Nephron progenitor cell (in vitro differentiated cells): Measurements from ENCODE around the gene GPR137B.
A peak's percentile ranks its signal among the peaks of the same experiment; 100 is the strongest.
"Not testable (repeated sequence)": the region's sequence is repeated elsewhere in the genome, so short reads cannot be mapped to it uniquely, and the experiment has no call there.

Experiments
- DNase-seq: peaks from one replicate; pipeline ENCODE4 v3.0.0; 2021
- H3K27ac Mint-ChIP-seq: 2 replicates; pipeline ENCODE4 v1.8.0; 2021; ENCODE audit warnings: mild to moderate bottlenecking, moderate library complexity, mixed read lengths
- H3K27me3 Mint-ChIP-seq: 2 replicates; pipeline ENCODE4 v1.8.0; 2021; ENCODE audit warnings: mild to moderate bottlenecking, low read depth, mixed read lengths; ENCODE audit not compliant: poor library complexity
- H3K36me3 Mint-ChIP-seq: 2 replicates; pipeline ENCODE4 v1.8.0; 2021; ENCODE audit warnings: low read depth, mixed read lengths
- H3K4me1 Mint-ChIP-seq: 2 replicates; pipeline ENCODE4 v1.8.0; 2021; ENCODE audit warnings: mixed read lengths
- H3K4me3 Mint-ChIP-seq: 2 replicates; pipeline ENCODE4 v1.8.0; 2021; ENCODE audit warnings: mild to moderate bottlenecking, moderate library complexity, mixed read lengths
- H3K9me3 Mint-ChIP-seq: 2 replicates; pipeline ENCODE4 v1.8.0; 2021; ENCODE audit warnings: mild to moderate bottlenecking, moderate library complexity, mixed read lengths
- CTCF ChIP-seq: fragments of 200-600 bp; sonication (generic); IDR thresholded peaks from 2 replicates; pipeline ENCODE4 v1.5.0; 2021; ENCODE audit warnings: antibody characterized with exemption

The GPR137B gene

GRCh38 chr1:236179634-236180033 is 37.3 kb downstream of the GPR137B start:
- Mint-ChIP-seq H3K4me3 (no peak overlapping the region), H3K4me1 (peaks cover 27% of the 10 kb centered on the region), H3K27ac (peak overlapping the region; percentile 29), H3K9me3 (no peaks in the 10 kb centered on the region), H3K27me3 (peaks cover 2% of the 10 kb centered on the region), H3K36me3 (peaks cover 58% of the 10 kb centered on the region)
- no peak for TF ChIP-seq CTCF
- no peak for DNase-seq

DNA sequence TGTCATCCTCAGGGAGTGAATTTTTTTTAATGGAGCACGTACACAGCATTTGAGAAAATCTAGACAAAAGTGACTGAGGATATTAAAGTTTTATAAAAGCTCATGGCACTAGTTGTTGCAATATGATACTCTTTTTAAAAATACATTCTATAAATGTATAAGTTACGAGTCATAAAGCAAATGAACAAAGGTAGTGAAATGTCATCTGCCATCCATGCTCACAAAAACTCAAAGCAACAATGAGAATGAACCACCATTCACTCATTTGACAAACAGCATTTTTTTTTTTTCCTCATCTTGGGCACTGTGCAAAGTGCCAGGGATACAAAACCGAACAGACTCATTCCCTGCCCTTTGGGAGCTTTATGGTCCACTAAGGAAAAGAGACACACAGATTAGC is 38.7 kb downstream of the GPR137B start:
- no peak for DNase-seq
- Mint-ChIP-seq H3K4me3 (no peak overlapping the region), H3K36me3 (peaks cover 68% of the 10 kb centered on the region), H3K9me3 (no peaks in the 10 kb centered on the region), H3K4me1 (peaks cover 13% of the 10 kb centered on the region), H3K27ac (no peak overlapping the region), H3K27me3 (peaks cover 2% of the 10 kb centered on the region)
- TF ChIP-seq CTCF: no peak

GRCh38 chr1:236185687-236186086 is 43.3 kb downstream of the GPR137B start:
- H3K36me3 Mint-ChIP-seq: peaks cover 83% of the 10 kb centered on the region
- no peak overlapping the region for H3K27ac Mint-ChIP-seq
- H3K4me1 Mint-ChIP-seq: no peaks in the 10 kb centered on the region
- TF ChIP-seq CTCF: no peak
- no peak for DNase-seq
- no peak overlapping the region for H3K4me3 Mint-ChIP-seq
- peaks cover 35% of the 10 kb centered on the region for H3K9me3 Mint-ChIP-seq
- peaks cover 2% of the 10 kb centered on the region for H3K27me3 Mint-ChIP-seq

DNA sequence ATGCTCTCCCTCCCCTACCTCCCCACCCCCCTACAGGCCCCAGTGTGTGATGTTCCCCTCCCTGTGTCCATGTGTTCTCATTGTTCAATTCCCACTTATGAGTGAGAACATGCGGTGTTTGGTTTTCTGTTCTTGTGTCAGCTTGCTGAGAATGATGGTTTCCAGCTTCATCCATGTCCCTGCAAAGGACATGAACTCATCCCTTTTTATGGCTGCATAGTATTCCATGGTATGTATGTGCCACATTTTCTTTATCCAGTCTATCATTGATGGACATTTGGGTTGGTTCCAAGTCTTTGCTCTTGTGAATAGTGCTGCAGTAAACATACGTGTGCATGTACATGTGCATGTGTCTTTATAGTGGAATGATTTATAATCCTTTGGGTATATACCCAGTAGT is 44.1 kb downstream of the GPR137B start:
- not testable (repeated sequence) for H3K27me3 Mint-ChIP-seq, H3K27ac Mint-ChIP-seq, H3K4me3 Mint-ChIP-seq, DNase-seq, H3K4me1 Mint-ChIP-seq
- peaks cover 40% of the 10 kb centered on the region for H3K9me3 Mint-ChIP-seq
- peaks cover 84% of the 10 kb centered on the region for H3K36me3 Mint-ChIP-seq

GRCh38 chr1:236188084-236188483 is 45.7 kb downstream of the GPR137B start:
- H3K27me3 Mint-ChIP-seq, DNase-seq, H3K4me3 Mint-ChIP-seq, H3K27ac Mint-ChIP-seq, H3K4me1 Mint-ChIP-seq: not testable (repeated sequence)
- peaks cover 86% of the 10 kb centered on the region for H3K36me3 Mint-ChIP-seq
- H3K9me3 Mint-ChIP-seq: peaks cover 40% of the 10 kb centered on the region

GRCh38 chr1:236193184-236193583 is 50.8 kb downstream of the GPR137B start:
- no peak for TF ChIP-seq CTCF
- Mint-ChIP-seq H3K9me3 (peaks cover 38% of the 10 kb centered on the region), H3K27me3 (no peaks in the 10 kb centered on the region), H3K36me3 (peaks cover 90% of the 10 kb centered on the region), H3K27ac (no peak overlapping the region), H3K4me3 (no peak overlapping the region), H3K4me1 (no peaks in the 10 kb centered on the region)
- DNase-seq: no peak

GRCh38 chr1:236200925-236201324 is 58.6 kb downstream of the GPR137B start:
- Mint-ChIP-seq H3K9me3 (peaks cover 84% of the 10 kb centered on the region), H3K27me3 (no peaks in the 10 kb centered on the region), H3K4me1 (peaks cover 5% of the 10 kb centered on the region), H3K4me3 (no peak overlapping the region), H3K36me3 (peaks cover 90% of the 10 kb centered on the region), H3K27ac (no peak overlapping the region)
- no peak for DNase-seq
- no peak for TF ChIP-seq CTCF
